GM19025 (cell line): Measurements from ENCODE around the gene WNT7B.

Experiments
- ATAC-seq: cut with Tn5 transposase; IDR thresholded peaks from one replicate; pipeline ENCODE4 v1.9.1; 2021; ENCODE audit warnings: mild to moderate bottlenecking, low read depth, moderate library complexity; ENCODE audit not compliant: unreplicated experiment

WNT7B gene

GRCh38 chr22:45977003-45977411, at the start of gene WNT7B:
WNT7B (minus strand) TSS chr22:45977162; CDS start chr22:45976754, 408 bp downstream.
- ATAC-seq, result no peak

DNA sequence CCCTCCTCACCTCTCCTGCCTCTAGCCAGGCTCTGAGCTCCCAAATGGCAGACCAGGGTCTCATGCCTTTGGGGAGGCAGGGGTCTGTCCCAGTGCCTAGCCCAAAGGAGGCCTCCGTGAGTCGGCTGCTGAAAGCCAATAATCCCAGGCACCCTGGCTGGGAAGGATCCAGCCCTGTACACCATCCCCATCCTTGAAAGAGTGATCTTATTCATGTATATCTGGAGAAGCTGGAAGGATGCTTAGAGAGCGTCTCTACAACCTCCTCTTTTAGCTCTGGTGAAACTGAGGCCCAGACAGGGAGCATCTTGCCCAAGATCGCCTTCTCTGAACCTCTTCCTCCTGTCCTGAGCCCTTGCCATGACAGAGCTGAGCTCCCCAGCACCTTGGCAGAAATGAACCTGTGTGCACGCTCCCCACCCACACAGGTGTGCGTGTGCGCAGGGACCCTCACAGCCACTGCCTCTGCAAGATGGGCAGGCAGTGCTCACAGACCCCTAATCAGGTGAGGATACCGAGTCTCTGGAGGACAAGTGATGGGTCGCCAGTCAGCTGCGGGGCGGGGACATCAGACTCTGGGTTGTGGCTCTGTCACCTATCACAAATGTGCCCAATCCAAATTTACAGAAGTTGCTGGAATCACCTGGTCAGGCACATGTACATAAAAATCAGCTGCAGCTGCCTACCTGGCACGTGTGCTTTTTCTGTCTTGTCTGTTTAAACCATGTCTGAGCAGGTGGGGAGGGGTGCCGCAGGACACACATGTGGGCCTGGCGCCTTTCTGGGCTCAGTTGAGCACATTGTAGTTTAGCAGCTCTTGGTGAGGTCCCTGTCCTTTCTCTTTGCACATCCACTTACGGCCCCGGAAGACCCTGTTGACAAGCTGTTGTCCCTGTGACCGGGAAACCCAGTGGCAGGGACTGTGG, 49.3 kb upstream of the WNT7B start:
- no peak for ATAC-seq

- no peak for ATAC-seq
Measured at GRCh38 chr22:46025225-46025972, 48.4 kb upstream of the WNT7B start.

DNA sequence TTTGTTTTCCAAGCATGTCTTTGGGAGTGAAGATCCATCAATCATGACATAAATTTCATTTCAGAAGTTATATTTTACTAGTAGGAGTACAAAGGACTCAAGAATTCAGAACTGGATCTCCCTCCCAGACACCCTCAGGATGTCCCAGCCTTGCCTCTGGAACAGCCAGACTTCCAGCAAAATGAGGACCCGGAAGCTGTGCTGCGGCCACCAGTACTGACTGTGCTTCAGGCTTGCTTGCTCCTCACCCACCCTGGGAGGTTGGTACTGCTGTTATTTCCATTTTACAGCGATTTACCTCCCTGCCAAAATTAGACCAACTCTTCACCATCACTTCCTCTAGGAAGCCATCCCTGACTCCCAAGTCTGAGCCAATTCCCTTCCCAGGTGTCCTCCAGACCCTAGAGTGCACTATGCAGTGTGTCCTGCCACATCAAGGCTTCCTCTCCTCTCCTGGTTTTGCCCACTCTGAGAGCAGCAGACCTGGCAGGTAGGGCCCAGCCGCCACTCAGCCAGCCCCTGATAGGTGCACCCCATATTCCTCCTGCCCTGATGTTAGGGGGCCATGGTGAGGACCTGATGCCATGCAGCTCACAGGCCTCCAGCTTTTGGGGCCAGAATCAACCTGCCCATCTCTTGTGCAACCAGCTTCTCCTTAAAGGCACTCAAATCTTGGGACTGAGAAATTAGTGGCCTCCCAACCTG, 47.3 kb upstream of the WNT7B start:
- no peak for ATAC-seq

GRCh38 chr22:46023558-46023981, 46.6 kb upstream of the WNT7B start:
- ATAC-seq, result no peak

DNA sequence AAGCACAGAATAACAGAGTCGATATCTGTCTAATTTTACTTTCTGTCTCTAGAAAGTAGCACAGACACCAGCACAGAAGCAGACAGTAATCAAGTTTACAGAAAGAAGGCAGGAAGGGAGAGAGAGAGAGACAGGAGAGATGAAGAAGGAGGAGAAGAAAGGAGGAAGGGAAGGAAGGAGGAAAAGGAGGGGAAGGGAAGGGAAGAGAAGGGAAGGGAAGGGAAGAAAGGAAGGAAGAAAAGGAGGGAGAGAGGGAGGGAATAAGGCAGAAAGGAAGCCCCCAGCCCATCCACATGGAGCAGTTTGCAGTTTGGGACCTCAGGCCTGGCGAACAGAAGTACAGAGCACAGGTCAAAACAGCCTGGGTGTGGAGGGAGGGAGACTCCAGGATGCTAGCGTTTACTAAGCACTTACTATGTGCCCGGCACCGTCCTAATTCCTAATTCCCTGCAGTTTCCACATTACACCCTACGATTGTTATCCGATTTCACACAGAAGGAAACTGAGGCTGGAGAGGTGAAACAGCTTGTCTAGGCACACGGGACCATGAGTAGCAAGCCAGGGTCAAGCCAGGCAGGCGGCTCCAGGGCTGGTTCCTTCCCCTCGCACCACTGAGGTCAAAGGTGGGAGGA, 46.0 kb upstream of the WNT7B start:
- no peak for ATAC-seq

- ATAC-seq, result no peak
Measured at GRCh38 chr22:46021577-46021976, 44.6 kb upstream of the WNT7B start.

- ATAC-seq, result no peak
Measured at GRCh38 chr22:46019351-46019750, 42.4 kb upstream of the WNT7B start.

GRCh38 chr22:46018859-46019258, 41.9 kb upstream of the WNT7B start:
- ATAC-seq, result no peak

DNA sequence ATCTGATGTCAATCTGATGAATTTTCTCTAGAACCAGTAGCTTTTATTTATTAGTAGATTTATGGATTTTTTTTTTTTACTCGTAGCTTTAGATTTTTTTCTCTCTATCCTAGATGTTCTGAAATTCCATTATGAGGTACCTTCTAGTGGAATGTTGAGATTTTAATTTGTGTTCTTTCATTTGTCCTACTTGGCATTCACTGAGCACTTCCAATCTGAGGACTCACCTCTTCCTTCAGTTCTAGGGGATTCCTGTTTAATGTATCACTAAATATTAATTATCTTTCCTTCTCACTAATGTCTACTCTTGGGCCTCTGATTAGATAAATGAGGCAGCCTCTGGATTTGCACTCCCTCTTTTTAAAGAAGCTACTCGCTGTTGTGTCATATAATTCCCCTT, 40.2 kb upstream of the WNT7B start:
- ATAC-seq, result no peak

DNA sequence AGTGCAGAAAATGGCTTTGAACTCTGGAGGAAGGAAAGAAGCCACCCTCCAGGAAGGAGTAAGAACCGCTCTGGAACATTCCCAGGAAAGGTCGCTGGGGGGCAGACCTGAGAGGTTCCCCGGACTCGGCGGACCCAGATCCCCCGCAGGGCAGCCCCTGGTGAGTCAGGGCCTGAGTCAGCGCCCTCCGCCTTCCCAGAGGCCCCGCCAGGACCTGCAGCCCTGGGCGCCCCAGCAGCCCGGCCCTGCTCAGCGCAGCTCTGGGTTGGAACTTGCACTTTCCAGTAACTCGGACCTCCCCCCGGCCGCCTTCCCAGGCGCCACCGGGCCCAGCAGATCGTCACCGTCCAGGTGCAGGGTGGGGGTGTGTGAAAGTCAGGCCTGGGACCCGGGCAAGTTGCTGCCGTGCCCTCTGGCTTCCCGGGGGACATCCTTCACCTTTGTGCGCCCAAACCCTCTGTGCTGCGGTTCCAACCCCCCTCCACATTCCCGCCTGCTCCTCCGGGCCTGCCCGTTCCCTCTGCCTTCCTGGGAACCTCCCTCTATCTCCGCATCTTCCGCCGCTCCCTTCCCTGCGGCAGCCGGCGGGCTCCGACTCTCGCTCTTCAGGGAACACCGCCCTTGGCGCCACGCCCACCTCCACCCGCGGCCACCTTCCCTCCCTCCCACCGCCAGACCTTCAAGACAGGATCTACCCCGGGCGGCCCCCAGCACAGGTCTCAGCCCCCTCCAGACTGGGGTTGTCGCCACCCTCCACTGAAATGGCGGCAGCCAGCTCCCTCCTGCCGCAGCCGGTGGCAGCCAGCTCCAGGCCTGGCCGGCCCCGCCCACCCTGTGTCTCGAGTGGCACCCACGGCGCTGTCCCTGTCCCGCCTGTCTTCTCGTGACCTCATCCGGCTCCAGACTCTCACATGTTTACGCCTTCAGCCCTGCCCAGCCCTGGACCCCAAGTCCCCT, 36.8 kb upstream of the WNT7B start:
- ATAC-seq, result peak; percentile 78

GRCh38 chr22:46012881-46013281, 35.9 kb upstream of the WNT7B start:
- no peak for ATAC-seq

GRCh38 chr22:46012182-46012880, 35.4 kb upstream of the WNT7B start:
- ATAC-seq, result no peak

- no peak for ATAC-seq
Measured at GRCh38 chr22:46011627-46012181, 34.7 kb upstream of the WNT7B start.

GRCh38 chr22:46010951-46011626, 34.1 kb upstream of the WNT7B start:
- no peak for ATAC-seq

DNA sequence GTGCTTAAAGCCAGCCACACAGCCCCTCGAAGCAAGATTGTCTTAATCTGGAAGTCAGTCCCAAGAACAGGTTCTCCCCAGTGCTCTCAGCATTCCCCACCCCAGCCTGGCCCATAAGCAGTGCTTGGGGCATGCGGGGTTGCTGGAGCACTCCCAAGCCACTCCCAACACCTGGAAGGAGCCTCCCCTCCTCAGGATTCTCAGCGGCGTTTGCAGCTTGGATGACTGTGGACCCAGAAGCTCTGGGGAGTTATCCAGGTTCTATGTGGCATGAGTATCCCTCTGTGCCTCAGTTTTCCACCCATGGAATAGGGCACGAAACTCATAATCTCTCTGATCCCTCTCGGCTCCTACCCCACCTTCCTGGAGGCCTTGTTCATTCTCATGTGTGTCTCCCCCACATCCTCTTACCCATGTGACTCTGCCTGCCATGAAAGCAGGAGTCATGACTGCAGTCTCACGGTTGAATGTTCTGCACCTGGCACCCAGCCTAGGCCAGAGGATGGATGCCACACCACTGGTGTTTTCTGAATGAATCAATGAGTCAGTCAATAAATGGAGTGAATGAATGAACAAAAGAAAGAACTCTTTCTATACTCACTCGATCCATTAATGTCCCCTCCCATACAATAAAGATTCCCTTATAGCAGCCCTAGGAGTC, 33.4 kb upstream of the WNT7B start:
- no peak for ATAC-seq

DNA sequence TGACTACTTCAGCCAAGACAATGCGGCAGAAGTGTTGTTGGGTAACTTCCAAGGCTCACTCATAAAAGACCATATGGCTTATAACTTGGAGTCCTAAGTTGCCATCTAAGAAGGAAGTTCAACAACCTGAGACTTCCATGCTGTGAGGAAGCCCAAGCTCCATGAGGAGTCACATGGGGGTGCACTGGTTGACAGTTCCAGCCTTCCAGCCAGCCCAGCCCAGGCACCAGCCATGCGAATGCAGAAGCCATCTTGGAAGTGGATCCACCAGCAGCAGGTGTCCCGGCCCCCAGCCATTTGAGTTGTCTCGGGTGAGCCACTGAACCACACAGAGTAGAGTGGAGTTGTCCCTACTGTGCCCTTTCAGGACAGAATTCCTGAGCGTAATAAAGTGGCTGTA, 32.8 kb upstream of the WNT7B start:
- ATAC-seq, result no peak
